ENCODE results near the gene PRICKLE1.

The PRICKLE1 gene

DNA sequence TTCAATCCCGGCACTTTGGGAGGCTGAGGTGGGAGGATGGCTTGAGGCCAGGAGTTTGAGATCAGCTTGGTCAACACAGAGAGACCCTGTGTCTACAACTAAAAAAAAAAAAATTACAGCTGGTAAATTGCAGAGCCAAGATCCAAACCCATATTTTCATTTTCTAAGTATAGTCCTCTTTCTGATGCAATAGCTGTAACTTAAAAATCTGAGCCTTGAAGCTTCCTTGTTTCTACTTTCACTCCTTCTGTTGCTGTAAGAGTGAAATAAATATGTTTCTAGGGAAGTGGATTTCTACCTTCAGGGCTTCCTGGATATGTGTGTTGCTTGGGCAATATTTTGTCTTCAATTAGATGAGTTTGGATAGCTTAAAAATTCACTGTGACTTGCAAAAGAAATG is 42.0 kb upstream of the PRICKLE1 start:
- no peak for TF ChIP-seq POLR2A (IDR thresholded peaks at IDR 0.05; ENCODE audit: extremely low read depth, insufficient read length)
- no peak for TF ChIP-seq MYC (IDR thresholded peaks at IDR 0.05; ENCODE audit: low read depth, low read length)
- TF ChIP-seq, protein P1, sequence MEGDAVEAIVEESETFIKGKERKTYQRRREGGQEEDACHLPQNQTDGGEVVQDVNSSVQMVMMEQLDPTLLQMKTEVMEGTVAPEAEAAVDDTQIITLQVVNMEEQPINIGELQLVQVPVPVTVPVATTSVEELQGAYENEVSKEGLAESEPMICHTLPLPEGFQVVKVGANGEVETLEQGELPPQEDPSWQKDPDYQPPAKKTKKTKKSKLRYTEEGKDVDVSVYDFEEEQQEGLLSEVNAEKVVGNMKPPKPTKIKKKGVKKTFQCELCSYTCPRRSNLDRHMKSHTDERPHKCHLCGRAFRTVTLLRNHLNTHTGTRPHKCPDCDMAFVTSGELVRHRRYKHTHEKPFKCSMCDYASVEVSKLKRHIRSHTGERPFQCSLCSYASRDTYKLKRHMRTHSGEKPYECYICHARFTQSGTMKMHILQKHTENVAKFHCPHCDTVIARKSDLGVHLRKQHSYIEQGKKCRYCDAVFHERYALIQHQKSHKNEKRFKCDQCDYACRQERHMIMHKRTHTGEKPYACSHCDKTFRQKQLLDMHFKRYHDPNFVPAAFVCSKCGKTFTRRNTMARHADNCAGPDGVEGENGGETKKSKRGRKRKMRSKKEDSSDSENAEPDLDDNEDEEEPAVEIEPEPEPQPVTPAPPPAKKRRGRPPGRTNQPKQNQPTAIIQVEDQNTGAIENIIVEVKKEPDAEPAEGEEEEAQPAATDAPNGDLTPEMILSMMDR (IDR thresholded peaks at IDR 0.05; ENCODE audit: low read depth, low read length), result no peak
- TF ChIP-seq, protein P2, sequence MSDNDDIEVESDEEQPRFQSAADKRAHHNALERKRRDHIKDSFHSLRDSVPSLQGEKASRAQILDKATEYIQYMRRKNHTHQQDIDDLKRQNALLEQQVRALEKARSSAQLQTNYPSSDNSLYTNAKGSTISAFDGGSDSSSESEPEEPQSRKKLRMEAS (IDR thresholded peaks at IDR 0.05; ENCODE audit: low read depth, low read length), result no peak
- no peak overlapping the region for H3K4me3 ChIP-seq (ENCODE audit: low read depth, low read length)
- DNase-seq (ENCODE audit: low read depth), result peak; percentile 44

DNA sequence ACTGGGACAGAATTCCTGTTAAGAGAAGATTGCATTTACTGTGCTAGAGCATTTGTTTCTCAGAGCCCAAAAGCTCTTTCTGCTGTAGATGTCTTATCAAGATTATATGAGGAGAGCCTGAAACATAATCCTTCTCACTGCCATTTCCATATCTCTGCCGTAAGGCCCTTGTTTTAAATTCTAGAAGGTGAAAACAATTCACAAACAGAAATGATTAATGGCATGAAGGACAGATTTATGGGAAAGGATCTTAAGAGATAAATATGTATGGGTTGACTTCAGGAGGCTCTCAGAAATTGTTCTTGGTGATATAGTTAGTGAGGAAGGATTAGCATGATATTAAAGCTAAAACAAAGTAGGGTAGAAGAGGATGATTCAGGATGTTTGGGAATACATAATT is 40.8 kb upstream of the PRICKLE1 start:
- no peak for DNase-seq (ENCODE audit: low read depth)
- H3K4me3 ChIP-seq (ENCODE audit: low read depth, low read length), result no peak overlapping the region
- TF ChIP-seq, protein P2 (IDR thresholded peaks at IDR 0.05; ENCODE audit: low read depth, low read length), result no peak
- TF ChIP-seq POLR2A (IDR thresholded peaks at IDR 0.05; ENCODE audit: extremely low read depth, insufficient read length) (no peak), MYC (IDR thresholded peaks at IDR 0.05; ENCODE audit: low read depth, low read length) (no peak)
- TF ChIP-seq, protein P1 (IDR thresholded peaks at IDR 0.05; ENCODE audit: low read depth, low read length), result no peak

DNA sequence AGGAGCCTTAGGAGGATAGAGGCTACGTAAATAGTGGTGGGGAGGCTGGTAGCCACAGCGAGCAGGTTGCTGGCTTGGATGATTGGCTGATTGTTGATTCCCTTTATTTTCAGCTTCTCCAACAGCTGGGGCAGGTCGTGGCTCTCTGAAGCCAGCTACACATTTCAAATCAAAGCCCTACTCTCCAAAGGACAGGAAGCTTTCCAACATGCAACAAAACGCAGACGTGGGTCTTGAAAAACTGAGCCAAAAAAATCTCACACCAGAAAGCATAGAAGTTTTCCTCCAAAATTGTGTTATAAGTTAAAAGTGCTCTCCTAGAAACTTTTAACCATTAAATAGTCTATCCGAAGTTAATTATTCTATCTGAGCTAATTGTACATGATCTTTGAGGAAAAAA is 37.6 kb upstream of the PRICKLE1 start:
- TF ChIP-seq, protein P2 (IDR thresholded peaks at IDR 0.05; ENCODE audit: low read depth, low read length), result no peak
- TF ChIP-seq, protein P1 (IDR thresholded peaks at IDR 0.05; ENCODE audit: low read depth, low read length), result no peak
- TF ChIP-seq POLR2A (IDR thresholded peaks at IDR 0.05; ENCODE audit: extremely low read depth, insufficient read length) (no peak), MYC (IDR thresholded peaks at IDR 0.05; ENCODE audit: low read depth, low read length) (no peak)
- H3K4me3 ChIP-seq (ENCODE audit: low read depth, low read length), result no peak overlapping the region
- no peak for DNase-seq (ENCODE audit: low read depth)

DNA sequence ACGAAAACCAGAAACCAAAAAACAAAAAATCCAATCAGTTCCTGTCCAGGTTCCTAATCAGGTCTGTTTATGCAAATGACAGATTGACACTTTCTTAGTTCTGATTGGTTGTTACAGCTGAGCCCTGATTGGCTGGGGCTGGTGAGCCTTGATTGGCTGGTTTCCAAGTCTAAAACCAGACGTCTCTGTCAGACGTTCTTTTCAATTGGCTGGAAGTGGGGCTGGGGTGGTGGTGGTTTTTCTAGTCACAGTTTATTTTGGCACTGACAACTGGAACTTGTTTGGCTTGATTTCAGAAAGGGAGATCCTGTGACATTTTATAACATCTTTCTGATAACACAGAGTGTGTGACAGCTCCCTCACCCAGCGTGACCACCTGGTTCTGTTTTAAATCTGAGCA is 36.1 kb upstream of the PRICKLE1 start:
- no peak for DNase-seq (ENCODE audit: low read depth)
- TF ChIP-seq POLR2A (IDR thresholded peaks at IDR 0.05; ENCODE audit: extremely low read depth, insufficient read length) (no peak), MYC (IDR thresholded peaks at IDR 0.05; ENCODE audit: low read depth, low read length) (no peak)
- TF ChIP-seq, protein P2 (IDR thresholded peaks at IDR 0.05; ENCODE audit: low read depth, low read length), result no peak
- TF ChIP-seq, protein P1 (IDR thresholded peaks at IDR 0.05; ENCODE audit: low read depth, low read length), result no peak
- H3K4me3 ChIP-seq (ENCODE audit: low read depth, low read length), result no peak overlapping the region

DNA sequence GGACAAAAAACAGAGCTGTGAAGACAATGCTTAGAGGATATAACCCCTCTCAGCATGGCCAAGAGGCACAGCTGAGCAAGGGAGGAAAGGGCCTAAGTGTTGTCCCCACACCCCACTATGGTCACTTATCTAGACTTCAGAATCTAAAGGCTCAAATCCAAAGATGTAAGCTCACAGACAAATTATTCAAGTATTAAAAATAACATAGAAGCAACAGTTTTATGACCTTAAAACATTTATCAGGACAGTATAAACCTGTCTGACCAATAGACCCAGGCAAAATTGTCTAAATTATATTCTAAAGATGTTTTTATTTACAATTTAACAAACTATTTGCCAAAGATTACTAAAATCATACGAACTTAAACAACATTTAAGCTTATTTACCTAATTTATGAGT is 28.1 kb upstream of the PRICKLE1 start:
- no peak for TF ChIP-seq MYC (IDR thresholded peaks at IDR 0.05; ENCODE audit: low read depth, low read length)
- TF ChIP-seq, protein P1 (IDR thresholded peaks at IDR 0.05; ENCODE audit: low read depth, low read length), result no peak
- TF ChIP-seq, protein P2 (IDR thresholded peaks at IDR 0.05; ENCODE audit: low read depth, low read length), result no peak
- TF ChIP-seq POLR2A (IDR thresholded peaks at IDR 0.05; ENCODE audit: extremely low read depth, insufficient read length), result no peak
- peak; percentile 8 for DNase-seq (ENCODE audit: low read depth)
- H3K4me3 ChIP-seq (ENCODE audit: low read depth, low read length), result no peak overlapping the region

DNA sequence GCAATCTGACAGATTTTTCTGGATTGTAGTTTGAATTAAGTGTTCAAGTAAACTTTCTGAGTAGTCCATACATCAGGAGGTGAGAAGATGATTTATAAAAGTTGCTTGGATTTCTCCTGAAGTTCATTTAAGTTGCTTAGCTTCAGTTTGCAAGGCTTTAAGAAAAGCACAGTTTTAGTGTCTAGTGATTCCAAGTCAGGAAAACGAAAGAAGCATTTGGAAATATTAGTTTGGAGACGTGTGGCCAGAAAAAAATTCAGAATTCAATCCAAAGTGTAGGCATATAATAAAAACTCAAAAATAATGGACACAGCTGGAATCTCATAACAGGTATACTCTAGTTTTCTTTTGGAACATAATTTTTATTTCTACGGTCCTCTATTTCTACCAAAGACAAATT is 25.5 kb upstream of the PRICKLE1 start:
- no peak for TF ChIP-seq POLR2A (IDR thresholded peaks at IDR 0.05; ENCODE audit: extremely low read depth, insufficient read length)
- TF ChIP-seq, protein P2 (IDR thresholded peaks at IDR 0.05; ENCODE audit: low read depth, low read length), result no peak
- TF ChIP-seq, protein P1 (IDR thresholded peaks at IDR 0.05; ENCODE audit: low read depth, low read length), result no peak
- no peak for TF ChIP-seq MYC (IDR thresholded peaks at IDR 0.05; ENCODE audit: low read depth, low read length)
- no peak overlapping the region for H3K4me3 ChIP-seq (ENCODE audit: low read depth, low read length)
- no peak for DNase-seq (ENCODE audit: low read depth)

All from NB4 (cell line).